H1 (cell line): ENCODE measurements around the gene NR4A3.

Experiments used
- ATF3 ChIP-seq: IDR thresholded peaks from 2 replicates; pipeline ENCODE4 v1.6.1; 2011; ENCODE audit warnings: low read depth, mild to moderate bottlenecking, low read length; ENCODE audit not compliant: insufficient read depth
- CHD1 ChIP-seq: IDR thresholded peaks from 2 replicates; pipeline ENCODE4 v1.6.1; 2012; ENCODE audit warnings: low read depth, low read length, improper control_type of control experiment
- CTCF ChIP-seq, 3 experiments: IDR thresholded peaks; 1 replicate in 2 of 3; 2 replicates in 1 of 3; pipeline versions ENCODE4 v1.5.1 to v1.6.1; 2011; ENCODE audit warnings: low read length in 3 of 3, mild to moderate bottlenecking in 3 of 3, inconsistent platforms in 2 of 3, low read depth in 1 of 3, moderate library complexity in 1 of 3; ENCODE audit not compliant: insufficient read depth in 1 of 3; ENCODE audit errors: control extremely low read depth in 1 of 3
- EP300 ChIP-seq, 2 experiments: IDR thresholded peaks; 1 replicate in 1 of 2; 2 replicates in 1 of 2; pipeline ENCODE4 v1.6.1; 2011 to 2012; ENCODE audit warnings: low read depth in 2 of 2, low read length in 2 of 2, mild to moderate bottlenecking in 2 of 2, borderline replicate concordance in 1 of 2, inconsistent platforms in 1 of 2, moderate library complexity in 1 of 2
- POLR2A ChIP-seq, 2 experiments: IDR thresholded peaks; 1 replicate in 1 of 2; 2 replicates in 1 of 2; pipeline ENCODE4 v1.6.1; 2011; ENCODE audit warnings: low read depth in 2 of 2, low read length in 2 of 2, mild to moderate bottlenecking in 2 of 2; ENCODE audit errors: control extremely low read depth in 1 of 2
- POLR2AphosphoS5 ChIP-seq: IDR thresholded peaks from 2 replicates; pipeline ENCODE4 v1.6.1; 2011; ENCODE audit warnings: low read depth, low read length
- RNF2 ChIP-seq: fragments of 200-900, 300-1000 bp; sonication (generic); IDR thresholded peaks from 2 replicates; pipeline ENCODE4 v1.7.1; 2016; ENCODE audit warnings: borderline replicate concordance, low read depth, mild to moderate bottlenecking, antibody characterized with exemption, low read length; ENCODE audit not compliant: poor library complexity, severe bottlenecking; ENCODE audit errors: missing control alignments
- SIX5 ChIP-seq: IDR thresholded peaks from 2 replicates; pipeline ENCODE4 v1.6.1; 2011; ENCODE audit warnings: mild to moderate bottlenecking, low read depth, low read length
- TAF7 ChIP-seq: optimal IDR thresholded peaks from 2 replicates; pipeline ENCODE3; 2011; ENCODE audit warnings: low read depth, mild to moderate bottlenecking, inconsistent platforms, low read length, moderate library complexity, borderline replicate concordance

GRCh38 chr9:99825172-99826046 is 3.7 kb downstream of the NR4A3 start:
- TF ChIP-seq CTCF (IDR thresholded peaks at IDR 0.05; ENCODE audit: control extremely low read depth in 1 of 3, insufficient read depth in 1 of 3, low read depth in 1 of 3, low read length in 3 of 3) (peak in 1 of 3 experiments; percentile 10; a peak in 1 of 4 replicates), CHD1 (no peak), EP300 (IDR thresholded peaks at IDR 0.05; ENCODE audit: borderline replicate concordance in 1 of 2, low read depth in 2 of 2, low read length in 2 of 2) (no peak), POLR2AphosphoS5 (no peak), TAF7 (no peak), ATF3 (no peak), SIX5 (no peak), RNF2 (peak; percentile 90), POLR2A (IDR thresholded peaks at IDR 0.05; ENCODE audit: control extremely low read depth in 1 of 2, low read depth in 2 of 2, low read length in 2 of 2) (no peak)
